Vagina (tissue), 2 donors: ENCODE data around the gene CCDC137. TPM values are rescaled to one million over a fixed set of nuclear protein-coding genes. Genes with fewer than 3 reads are reported as not detected.

ENCODE experiments used
- DNase-seq, 2 donors: peaks; one replicate each; pipeline ENCODE4 v3.0.0-alpha.2; 2017; ENCODE audit errors: extremely low spot score in 2 of 2
- H3K27ac ChIP-seq: fragments of 200-600 bp; sonication (generic); one replicate; pipeline ENCODE4 v1.5.1; 2019
- H3K27me3 ChIP-seq: fragments of 200-600 bp; sonication (generic); one replicate; pipeline ENCODE4 v1.5.1; 2019
- H3K36me3 ChIP-seq, 2 donors: fragments of 200-600 bp; sonication (generic); one replicate each; pipeline ENCODE4 v1.5.1; 2017 to 2019
- H3K4me1 ChIP-seq: fragments of 200-600 bp; sonication (generic); one replicate; pipeline ENCODE4 v1.5.1; 2019
- H3K4me3 ChIP-seq, 2 donors: fragments of 200-600 bp; sonication (generic); 1 replicate in 1 of 2; 2 replicates in 1 of 2; pipeline ENCODE4 v1.5.1; 2016 to 2019
- H3K9me3 ChIP-seq: fragments of 200-600 bp; sonication (generic); one replicate; pipeline ENCODE4 v1.5.1; 2019
- CTCF ChIP-seq, 3 experiments: fragments of 450-650 bp in 2 of 3; fragments of 200-600 bp in 1 of 3; sonication (generic) in 1 of 3; IDR thresholded peaks; one replicate each; pipeline ENCODE4 v1.5.1; 2017 to 2019; ENCODE audit warnings: antibody characterized with exemption in 3 of 3, mild to moderate bottlenecking in 2 of 3, moderate library complexity in 2 of 3
- POLR2A ChIP-seq, 2 donors: fragments of 450-650 bp; IDR thresholded peaks; one replicate each; pipeline ENCODE4 v1.6.1; 2017; ENCODE audit warnings: antibody characterized with exemption in 2 of 2, mild to moderate bottlenecking in 2 of 2, moderate library complexity in 2 of 2
- POLR2AphosphoS5 ChIP-seq, 2 donors: sonication (generic); formaldehyde crosslinking; IDR thresholded peaks; one replicate each; pipeline ENCODE4 v1.9.0; 2017; ENCODE audit warnings: antibody characterized with exemption in 2 of 2, mild to moderate bottlenecking in 2 of 2, low read depth in 1 of 2; ENCODE audit not compliant: insufficient read depth in 1 of 2
- intact Hi-C: fragments of 100-400 bp; cut with DNase I; formaldehyde crosslinking; loops from one replicate; pipeline ENCODE4 v1.15.1; 2023
- total RNA-seq: library from RNA; depleted of rRNA; stranded (reverse); fragments of >200 nt; gene quantifications from one replicate; pipeline ENCODE4 v1.2.3, GENCODE V29; 2016

CCDC137 gene
- total RNA-seq, 1 donor from 2014 or later: 13.8 TPM

DNA sequence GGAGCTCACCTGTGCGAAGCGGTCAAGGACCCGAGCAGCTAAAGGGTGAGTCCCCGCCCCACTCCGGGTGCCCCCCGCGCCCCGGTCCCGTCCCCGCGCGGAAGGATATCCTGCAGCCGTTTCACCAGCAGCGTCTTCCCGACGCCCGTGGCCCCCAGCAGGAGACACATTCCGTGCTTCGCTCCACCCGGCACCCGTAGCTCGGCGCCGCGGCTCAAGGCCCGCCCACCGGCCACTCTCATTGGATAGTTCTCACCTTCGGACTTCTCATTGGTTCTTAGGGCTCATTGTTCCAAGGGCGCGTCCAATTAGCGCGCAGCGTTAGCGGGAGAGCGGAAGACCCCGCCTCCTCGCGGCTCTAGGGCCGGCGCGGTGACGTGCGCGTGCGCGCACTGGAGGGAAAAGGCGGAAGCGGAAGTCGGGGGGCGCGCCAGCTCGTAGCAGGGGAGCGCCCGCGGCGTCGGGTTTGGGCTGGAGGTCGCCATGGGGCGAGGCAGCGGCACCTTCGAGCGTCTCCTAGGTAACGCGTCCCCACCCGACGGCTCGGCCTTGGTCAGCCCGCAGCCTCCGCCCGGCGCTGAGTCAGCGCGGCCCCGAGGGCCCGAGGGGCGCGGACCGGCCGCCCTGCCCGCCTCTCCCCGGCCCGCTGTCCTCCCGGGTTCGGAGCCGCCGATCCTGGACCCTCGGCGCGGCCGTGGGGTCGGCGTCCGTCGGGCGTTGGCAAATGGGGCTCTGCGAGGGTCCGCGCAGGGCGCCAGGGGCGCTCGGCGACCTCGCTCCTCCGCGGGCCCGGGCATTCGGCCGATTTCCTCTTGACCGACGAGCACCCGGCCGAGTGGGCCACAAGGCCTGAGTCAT lies 17.3 kb downstream of the CCDC137 start, which contains the start of the genes ARL16 and HGS:
ARL16 (minus strand) TSS at position 214 of the 858 bp plus-strand sequence; CDS start at position 170, 44 bp downstream.
HGS (plus strand) TSS at position 428 of the 858 bp plus-strand sequence; CDS start at position 484, 56 bp downstream.
- Histone ChIP-seq H3K36me3 (peaks cover 0 to 43% of the 10 kb centered on the region in 2 donors), H3K27ac (peak within 1 kb of the TSS; percentile 78), H3K27me3 (no peaks in the 10 kb centered on the region), H3K4me3 (peak within 1 kb of the TSS; percentile 85 to 100), H3K4me1 (peaks cover 48% of the 10 kb centered on the region), H3K9me3 (no peaks in the 10 kb centered on the region)
- peak in 1 of 2 donors; percentile 99 for DNase-seq
- intact Hi-C loops: no loop called here
- TF ChIP-seq CTCF (IDR thresholded peaks at IDR 0.05) (no peak), POLR2A (IDR thresholded peaks at IDR 0.05) (peak in 1 of 2 donors; percentile 58), POLR2AphosphoS5 (IDR thresholded peaks at IDR 0.05; ENCODE audit: insufficient read depth in 1 of 2, low read depth in 1 of 2) (peak; percentile 91 to 98)

DNA sequence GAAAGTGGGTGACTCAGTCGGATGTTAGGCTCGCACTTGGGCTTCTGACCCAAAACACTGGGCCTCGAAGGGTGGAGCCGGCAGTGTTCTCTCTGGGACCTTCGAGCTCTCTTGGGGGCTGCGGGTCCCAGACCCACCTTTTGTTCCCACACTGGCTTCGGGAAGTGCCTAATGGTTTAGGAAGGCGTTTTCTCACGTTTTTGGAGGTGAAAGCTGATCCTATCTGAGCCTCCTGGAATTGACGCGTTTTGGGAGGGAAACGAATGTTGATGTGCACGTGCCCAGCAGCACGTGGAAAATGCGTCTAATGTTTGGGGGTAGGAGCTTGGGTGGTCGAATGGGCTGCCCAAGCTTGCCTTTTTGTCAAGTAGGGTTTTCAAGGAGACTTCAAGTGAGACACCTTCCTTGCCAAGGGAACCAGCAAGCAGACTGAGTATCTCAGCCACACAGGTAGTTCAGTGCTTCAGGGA lies 17.9 kb downstream of the CCDC137 start:
- no peaks in the 10 kb centered on the region for H3K9me3 ChIP-seq
- TF ChIP-seq CTCF (IDR thresholded peaks at IDR 0.05): no peak
- TF ChIP-seq POLR2A (IDR thresholded peaks at IDR 0.05): no peak
- TF ChIP-seq POLR2AphosphoS5 (IDR thresholded peaks at IDR 0.05; ENCODE audit: insufficient read depth in 1 of 2, low read depth in 1 of 2): no peak
- DNase-seq: no peak
- intact Hi-C loops: no loop called here
- H3K4me1 ChIP-seq: peaks cover 48% of the 10 kb centered on the region
- peak overlapping the region; percentile 78 for H3K27ac ChIP-seq
- peak overlapping the region; percentile 85 to 100 for H3K4me3 ChIP-seq
- H3K27me3 ChIP-seq: no peaks in the 10 kb centered on the region
- H3K36me3 ChIP-seq: peaks cover 0 to 49% of the 10 kb centered on the region in 2 donors

DNA sequence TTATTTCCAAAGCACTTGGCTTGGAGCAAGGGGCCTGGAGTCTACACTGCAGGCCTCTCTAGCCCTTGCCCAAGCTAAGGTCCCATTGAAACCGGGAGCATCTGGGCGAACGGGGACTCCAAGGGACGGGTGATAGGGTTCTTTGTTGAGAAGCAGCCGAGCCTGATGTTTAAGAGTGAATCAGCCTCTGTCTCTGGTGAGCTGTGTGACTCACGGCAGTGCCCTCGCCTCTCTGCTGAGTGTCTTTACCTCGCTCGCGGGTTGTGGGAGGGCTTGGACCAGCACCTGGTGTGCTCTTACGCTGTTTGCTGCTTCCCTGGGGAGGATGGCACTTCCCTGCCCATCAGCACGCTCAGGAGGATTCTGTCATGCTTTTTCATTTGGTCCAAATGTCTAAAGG lies 18.6 kb downstream of the CCDC137 start:
- H3K27me3 ChIP-seq: no peaks in the 10 kb centered on the region
- no peak overlapping the region for H3K27ac ChIP-seq
- H3K4me1 ChIP-seq: peaks cover 48% of the 10 kb centered on the region
- peak overlapping the region; percentile 85 to 100 for H3K4me3 ChIP-seq
- TF ChIP-seq CTCF (IDR thresholded peaks at IDR 0.05): no peak
- TF ChIP-seq POLR2A (IDR thresholded peaks at IDR 0.05): no peak
- no peak for TF ChIP-seq POLR2AphosphoS5 (IDR thresholded peaks at IDR 0.05; ENCODE audit: insufficient read depth in 1 of 2, low read depth in 1 of 2)
- no peak for DNase-seq
- no peaks in the 10 kb centered on the region for H3K9me3 ChIP-seq
- peaks cover 0 to 55% of the 10 kb centered on the region in 2 donors for H3K36me3 ChIP-seq
- intact Hi-C loops: no loop called here

- intact Hi-C loops: no loop called here
- Histone ChIP-seq H3K27ac (no peak overlapping the region), H3K4me1 (peaks cover 45% of the 10 kb centered on the region), H3K9me3 (no peaks in the 10 kb centered on the region), H3K27me3 (no peaks in the 10 kb centered on the region), H3K36me3 (peaks cover 0 to 63% of the 10 kb centered on the region in 2 donors), H3K4me3 (no peak overlapping the region)
- no peak for DNase-seq
- TF ChIP-seq POLR2A (IDR thresholded peaks at IDR 0.05) (no peak), CTCF (IDR thresholded peaks at IDR 0.05) (no peak), POLR2AphosphoS5 (IDR thresholded peaks at IDR 0.05; ENCODE audit: insufficient read depth in 1 of 2, low read depth in 1 of 2) (no peak)
Measured at GRCh38 chr17:81686614-81687013, 20.1 kb downstream of the CCDC137 start.
